Hepatocyte (in vitro differentiated cells): Measurements from ENCODE around the gene FN1.

Experiments
- CTCF ChIP-seq: fragments of 200-600 bp; sonication (generic); IDR thresholded peaks from 2 replicates; pipeline ENCODE4 v1.5.1; 2016; ENCODE audit warnings: antibody characterized with exemption, mild to moderate bottlenecking; ENCODE audit not compliant: poor library complexity
- EZH2phosphoT487 ChIP-seq: fragments of 200-600 bp; sonication (generic); IDR thresholded peaks from one replicate; pipeline ENCODE4 v1.6.1; 2018; ENCODE audit warnings: antibody characterized with exemption, mild to moderate bottlenecking, low read depth, moderate library complexity; ENCODE audit not compliant: unreplicated experiment, severe bottlenecking

DNA sequence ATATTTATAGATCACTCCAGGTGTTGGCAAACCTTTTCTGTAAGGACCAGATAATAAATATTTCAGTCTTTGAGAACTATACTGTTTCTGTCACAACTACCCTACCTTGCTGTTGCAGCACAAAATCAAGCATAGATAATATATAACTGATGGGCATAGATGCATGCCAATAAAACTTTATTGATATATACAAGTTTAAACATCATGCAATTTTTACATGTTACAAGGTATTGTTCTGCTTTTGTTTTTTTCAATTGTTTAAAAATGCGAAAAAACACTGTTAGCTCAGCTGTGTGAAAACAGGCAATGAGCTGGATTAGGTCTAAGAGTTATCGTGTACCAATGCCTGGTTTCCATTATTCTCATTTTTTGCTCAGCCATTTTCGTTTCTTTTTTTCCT lies 47.6 kb upstream of the FN1 start:
- TF ChIP-seq CTCF = no peak
- TF ChIP-seq EZH2phosphoT487 = no peak
